ENCODE data around the gene LRP1B.

GRCh38 chr2:142165790-142166189 is 35.0 kb upstream of the LRP1B start:
- TF ChIP-seq CTCF (IDR thresholded peaks at IDR 0.05; ENCODE audit: low read depth, low read length, poor library complexity, severe bottlenecking) (no peak), EZH2phosphoT487 (IDR thresholded peaks at IDR 0.05; ENCODE audit: borderline replicate concordance, low read length) (no peak)
